ENCODE data around the gene UBE2K.
"Not testable (repeated sequence)": the region's sequence is repeated elsewhere in the genome, so short reads cannot be mapped to it uniquely, and the experiment has no call there.

Gene UBE2K

DNA sequence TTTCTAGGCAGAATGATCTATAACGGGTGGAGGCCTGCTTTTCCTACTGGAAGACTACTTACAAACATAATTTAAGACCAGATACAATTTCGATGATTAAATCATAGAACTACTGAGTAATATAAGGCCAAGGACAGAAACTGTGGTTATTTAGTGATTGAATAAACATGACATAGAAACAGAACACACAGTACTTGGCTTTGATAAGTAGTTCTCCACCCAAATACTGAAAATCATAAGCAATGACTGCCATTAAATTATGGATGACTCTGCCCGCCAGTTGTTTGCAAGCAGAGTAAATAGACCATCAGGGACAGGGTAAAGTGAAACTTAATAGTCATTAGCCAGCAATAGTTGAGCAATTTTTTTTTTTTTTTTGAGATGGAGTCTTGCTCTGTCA, 42.1 kb upstream of the UBE2K start:
- POLR2A ChIA-PET: no interaction called here
- Histone ChIP-seq H3K27ac (ENCODE audit: extremely low read depth, low read depth, low read length) (no peak overlapping the region), H3K36me3 (ENCODE audit: control insufficient read depth in 2 of 2, insufficient read depth in 1 of 2, low read length in 2 of 2) (no peaks in the 10 kb centered on the region), H3K9me3 (ENCODE audit: control insufficient read depth, insufficient read depth, low read depth, low read length) (no peaks in the 10 kb centered on the region), H3K4me3 (ENCODE audit: low read depth, low read length) (no peak overlapping the region), H3K4me1 (ENCODE audit: control insufficient read depth, insufficient read depth, low read length) (no peaks in the 10 kb centered on the region)
- CTCF ChIA-PET: interaction anchor here (0.6 kb wide), 1 partner anchor 12 kb away, joined by 3 read pairs; no protein-coding TSS in a partner anchor
- TF ChIP-seq ZNF560 (tag by site-specific recombination; IDR thresholded peaks at IDR 0.05; ENCODE audit: borderline replicate concordance) (no peak), ZBTB7A (tag by site-specific recombination; IDR thresholded peaks at IDR 0.05; ENCODE audit: low read depth) (no peak), FEZF1 (tag by site-specific recombination; IDR thresholded peaks at IDR 0.05) (no peak), ZNF510 (tag by site-specific recombination; IDR thresholded peaks at IDR 0.05; ENCODE audit: insufficient replicate concordance) (no peak), ZNF596 (tag by site-specific recombination; IDR thresholded peaks at IDR 0.05) (no peak), PRDM10 (tag by site-specific recombination; IDR thresholded peaks at IDR 0.05) (no peak), TSHZ1 (tag by site-specific recombination; IDR thresholded peaks at IDR 0.05; ENCODE audit: borderline replicate concordance) (no peak)

DNA sequence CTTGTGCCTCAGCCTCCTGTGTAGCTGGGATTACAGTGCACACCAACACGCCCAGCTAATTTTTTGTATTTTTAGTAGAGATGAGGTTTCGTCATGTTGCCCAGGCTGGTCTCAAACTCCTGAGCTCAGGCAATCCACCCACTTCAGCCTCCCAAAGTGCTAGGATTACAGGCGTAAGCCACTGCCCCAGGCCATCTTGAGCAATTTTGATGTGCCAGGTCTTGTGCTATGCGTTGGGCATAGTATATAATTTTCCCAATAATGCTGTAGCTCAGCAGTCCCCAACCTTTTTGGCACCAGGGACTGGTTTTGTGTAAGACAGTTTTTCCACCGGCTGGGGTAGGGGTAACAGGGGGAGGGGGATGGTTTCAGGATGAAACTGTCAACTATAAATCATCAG, 41.3 kb upstream of the UBE2K start:
- H3K9me3 ChIP-seq (ENCODE audit: control insufficient read depth, insufficient read depth, low read depth, low read length); POLR2A ChIA-PET; H3K36me3 ChIP-seq (ENCODE audit: control insufficient read depth in 2 of 2, insufficient read depth in 1 of 2, low read length in 2 of 2); H3K4me3 ChIP-seq (ENCODE audit: low read depth, low read length); H3K4me1 ChIP-seq (ENCODE audit: control insufficient read depth, insufficient read depth, low read length); H3K27ac ChIP-seq (ENCODE audit: extremely low read depth, low read depth, low read length): not testable (repeated sequence)
- CTCF ChIA-PET: interaction anchor here (0.6 kb wide), 1 partner anchor 11 kb away, joined by 3 read pairs; no protein-coding TSS in a partner anchor

GRCh38 chr4:39657465-39657864, 40.5 kb upstream of the UBE2K start:
- no peaks in the 10 kb centered on the region for H3K36me3 ChIP-seq (ENCODE audit: control insufficient read depth in 2 of 2, insufficient read depth in 1 of 2, low read length in 2 of 2)
- CTCF ChIA-PET: interaction anchor here (0.7 kb wide), 1 partner anchor 38 kb away, joined by 3 read pairs; no protein-coding TSS in a partner anchor
- H3K27ac ChIP-seq (ENCODE audit: extremely low read depth, low read depth, low read length): no peak overlapping the region
- no peak overlapping the region for H3K4me3 ChIP-seq (ENCODE audit: low read depth, low read length)
- TF ChIP-seq RBAK (tag by site-specific recombination; IDR thresholded peaks at IDR 0.05): no peak
- TF ChIP-seq ZNF510 (tag by site-specific recombination; IDR thresholded peaks at IDR 0.05; ENCODE audit: insufficient replicate concordance): no peak
- TF ChIP-seq MEIS1 (CRISPR knock-in tag; IDR thresholded peaks at IDR 0.05; ENCODE audit: borderline replicate concordance): no peak
- no peak for TF ChIP-seq ZNF24 (tag by site-specific recombination; IDR thresholded peaks at IDR 0.05)
- TF ChIP-seq KLF8 (tag by site-specific recombination; IDR thresholded peaks at IDR 0.05): no peak
- TF ChIP-seq ZNF701 (tag by site-specific recombination; IDR thresholded peaks at IDR 0.05): no peak
- TF ChIP-seq ZNF248 (tag by site-specific recombination; IDR thresholded peaks at IDR 0.05): no peak
- H3K9me3 ChIP-seq (ENCODE audit: control insufficient read depth, insufficient read depth, low read depth, low read length): no peaks in the 10 kb centered on the region
- POLR2A ChIA-PET: no interaction called here
- H3K4me1 ChIP-seq (ENCODE audit: control insufficient read depth, insufficient read depth, low read length): no peaks in the 10 kb centered on the region

All from HEK293 (cell line).